ENCODE measurements around the gene FRS2. TPM values are rescaled to one million over a fixed set of nuclear protein-coding genes. Genes with fewer than 3 reads are reported as not detected.

The FRS2 gene
- total and polyA plus RNA-seq, 9 of the 15 experiments (the other 6 are each of a cell fraction or from before 2014, with no cell fraction given) = 1.0 to 9.1 (median 6.0) TPM

DNA sequence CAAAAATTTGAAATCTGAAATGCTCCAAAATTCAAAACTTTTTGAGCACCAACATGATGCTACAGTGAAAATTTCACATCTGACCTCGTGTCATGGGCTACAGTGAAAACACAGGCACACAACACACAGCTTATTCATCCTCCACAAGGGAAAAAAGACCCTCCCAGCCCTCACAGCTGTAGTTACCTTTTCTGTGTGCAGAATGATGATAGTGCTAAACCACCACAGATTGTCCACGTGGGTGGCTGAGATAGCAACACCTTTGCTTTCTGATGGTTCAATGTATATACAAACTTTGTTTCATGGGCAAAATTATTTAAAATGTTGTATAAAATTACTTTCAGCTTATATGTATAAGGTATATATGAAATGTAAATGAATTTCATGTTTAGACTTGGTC lies 46.8 kb downstream of the FRS2 start (continued):
- no peak for TF ChIP-seq ZNF175 (CRISPR knock-in tag; IDR thresholded peaks at IDR 0.05; ENCODE audit: low read depth)
- TF ChIP-seq, protein P1, sequence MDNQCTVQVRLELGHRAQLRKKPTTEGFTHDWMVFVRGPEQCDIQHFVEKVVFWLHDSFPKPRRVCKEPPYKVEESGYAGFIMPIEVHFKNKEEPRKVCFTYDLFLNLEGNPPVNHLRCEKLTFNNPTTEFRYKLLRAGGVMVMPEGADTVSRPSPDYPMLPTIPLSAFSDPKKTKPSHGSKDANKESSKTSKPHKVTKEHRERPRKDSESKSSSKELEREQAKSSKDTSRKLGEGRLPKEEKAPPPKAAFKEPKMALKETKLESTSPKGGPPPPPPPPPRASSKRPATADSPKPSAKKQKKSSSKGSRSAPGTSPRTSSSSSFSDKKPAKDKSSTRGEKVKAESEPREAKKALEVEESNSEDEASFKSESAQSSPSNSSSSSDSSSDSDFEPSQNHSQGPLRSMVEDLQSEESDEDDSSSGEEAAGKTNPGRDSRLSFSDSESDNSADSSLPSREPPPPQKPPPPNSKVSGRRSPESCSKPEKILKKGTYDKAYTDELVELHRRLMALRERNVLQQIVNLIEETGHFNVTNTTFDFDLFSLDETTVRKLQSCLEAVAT (IDR thresholded peaks at IDR 0.05) = no peak
- no peak for TF ChIP-seq DIDO1 (tag; IDR thresholded peaks at IDR 0.05; ENCODE audit: low read depth)
- no peak for TF ChIP-seq MAX (CRISPR knock-in tag; IDR thresholded peaks at IDR 0.05)
- peak in 1 of 2 experiments; percentile 25; a peak in 1 of 4 replicates for TF ChIP-seq HDAC1 (IDR thresholded peaks at IDR 0.05)
- TF ChIP-seq, protein P2, sequence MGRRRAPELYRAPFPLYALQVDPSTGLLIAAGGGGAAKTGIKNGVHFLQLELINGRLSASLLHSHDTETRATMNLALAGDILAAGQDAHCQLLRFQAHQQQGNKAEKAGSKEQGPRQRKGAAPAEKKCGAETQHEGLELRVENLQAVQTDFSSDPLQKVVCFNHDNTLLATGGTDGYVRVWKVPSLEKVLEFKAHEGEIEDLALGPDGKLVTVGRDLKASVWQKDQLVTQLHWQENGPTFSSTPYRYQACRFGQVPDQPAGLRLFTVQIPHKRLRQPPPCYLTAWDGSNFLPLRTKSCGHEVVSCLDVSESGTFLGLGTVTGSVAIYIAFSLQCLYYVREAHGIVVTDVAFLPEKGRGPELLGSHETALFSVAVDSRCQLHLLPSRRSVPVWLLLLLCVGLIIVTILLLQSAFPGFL (CRISPR knock-in tag; IDR thresholded peaks at IDR 0.05) = no peak
- no peak for TF ChIP-seq RBM14 (IDR thresholded peaks at IDR 0.05; ENCODE audit: borderline replicate concordance, insufficient read depth, low read depth, low read length)
- TF ChIP-seq MCM2 (IDR thresholded peaks at IDR 0.05; ENCODE audit: low read depth) = no peak
- TF ChIP-seq USF2 (CRISPR knock-in tag; IDR thresholded peaks at IDR 0.05) = 0 out of 2 replicates have a peak, but pooled peaks have one; percentile 7
- no peak for TF ChIP-seq GABPA (tag; conservative IDR thresholded peaks at IDR 0.05; ENCODE audit: low read depth)
- TF ChIP-seq POLR2AphosphoS5 (IDR thresholded peaks at IDR 0.05; ENCODE audit: control insufficient read depth, insufficient read depth, low read depth, low read length) = peak; percentile 68; the same call in 1 of the 2 replicates
- TF ChIP-seq HNRNPLL (IDR thresholded peaks at IDR 0.05; ENCODE audit: low read depth, low read length, poor library complexity, severe bottlenecking) = no peak
- TF ChIP-seq SREBF2 (CRISPR knock-in tag; IDR thresholded peaks at IDR 0.05) = no peak
- TF ChIP-seq KDM1A (IDR thresholded peaks at IDR 0.05) = peak; percentile 37 to 47; a peak in 2 of 4 replicates
- TF ChIP-seq CSDE1 (IDR thresholded peaks at IDR 0.05) = no peak
- TF ChIP-seq BRD9 (IDR thresholded peaks at IDR 0.05; ENCODE audit: low read depth, partially characterized antibody) = no peak
- no peak for TF ChIP-seq CREB5 (CRISPR knock-in tag; IDR thresholded peaks at IDR 0.05)
- no peak for TF ChIP-seq TGIF2 (CRISPR knock-in tag; IDR thresholded peaks at IDR 0.05)
- TF ChIP-seq NCOR1 (IDR thresholded peaks at IDR 0.05) = peak; percentile 63
- TF ChIP-seq E4F1 (CRISPR knock-in tag; IDR thresholded peaks at IDR 0.05; ENCODE audit: borderline replicate concordance) = no peak

Measured in K562 (cell line).